A375 (cell line): Measurements from ENCODE around the gene SIGLECL1. TPM values are rescaled to one million over a fixed set of nuclear protein-coding genes. Genes with fewer than 3 reads are reported as not detected.

Source experiments
- small RNA-seq: library from RNA; depleted of rRNA; stranded (forward); fragments of <200 nt; gene quantifications from one replicate; pipeline ENCODE3, GENCODE V24; 2014
- total RNA-seq: library from RNA; depleted of rRNA; stranded (reverse); fragments of >200 nt; shearing (Covaris generic); gene quantifications from 2 replicates; pipeline ENCODE4 v1.2.3, GENCODE V29; 2014; rRNA removed

SIGLECL1 gene
- 0.32 TPM in 1 of 2 replicates, not detected in the other for total RNA-seq

DNA sequence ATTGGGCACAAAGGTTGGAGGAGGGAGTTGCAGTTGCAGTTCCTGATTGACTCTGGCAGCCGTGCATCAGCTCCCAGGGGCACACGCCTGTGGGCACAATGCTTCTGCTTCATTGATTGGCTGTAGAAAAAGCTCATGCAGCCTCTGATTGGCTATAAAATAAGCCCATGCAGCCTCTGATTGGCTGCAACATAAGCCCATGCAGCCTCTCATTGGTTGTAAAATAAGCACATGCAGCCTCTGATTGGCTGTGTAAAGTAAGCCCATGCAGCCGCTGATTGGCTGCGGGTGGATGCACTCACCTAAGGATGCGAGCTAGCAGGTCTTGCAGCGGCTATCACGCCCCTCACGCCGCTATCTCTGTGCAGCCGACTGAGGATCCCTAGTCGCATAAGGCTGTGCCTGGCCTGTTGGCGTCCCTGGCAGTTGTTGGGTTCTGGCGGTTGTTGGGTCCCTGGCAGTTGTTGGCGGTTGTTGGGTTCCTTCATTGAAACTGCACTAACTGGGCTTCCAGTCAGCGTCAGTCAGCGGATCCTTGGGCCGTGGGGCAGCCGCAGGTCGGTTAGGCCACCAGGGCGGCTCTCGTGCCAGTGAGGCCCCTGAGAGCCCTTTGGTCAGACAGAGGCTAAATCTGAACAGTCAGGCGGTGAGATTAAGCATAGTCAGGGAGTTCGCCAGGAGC lies at the start of gene SIGLECL1:
TSS of gene SIGLECL1 (plus strand) at position 295 of the 682 bp plus-strand sequence. CDS start 12,993 bp downstream, outside the sequence.

DNA sequence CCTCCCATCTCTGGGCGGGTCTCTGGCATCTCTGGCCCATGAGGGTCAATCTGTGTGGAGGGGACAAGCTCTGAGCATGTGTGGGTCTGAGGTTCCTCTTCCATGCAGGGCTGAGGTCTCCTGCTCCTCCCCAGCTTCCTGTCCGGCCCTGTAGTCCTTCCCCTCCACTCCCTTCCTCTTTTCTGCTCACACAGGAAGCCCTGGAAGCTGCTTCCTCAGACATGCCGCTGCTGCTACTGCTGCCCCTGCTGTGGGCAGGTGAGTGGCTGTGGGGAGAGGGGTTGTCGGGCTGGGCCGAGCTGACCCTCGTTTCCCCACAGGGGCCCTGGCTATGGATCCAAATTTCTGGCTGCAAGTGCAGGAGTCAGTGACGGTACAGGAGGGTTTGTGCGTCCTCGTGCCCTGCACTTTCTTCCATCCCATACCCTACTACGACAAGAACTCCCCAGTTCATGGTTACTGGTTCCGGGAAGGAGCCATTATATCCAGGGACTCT lies 25.9 kb upstream of the SIGLECL1 start, which contains the start of gene CD33:
TSS of gene CD33 (plus strand) at position 183 of the 496 bp plus-strand sequence. CDS start at position 222, 39 bp downstream.

DNA sequence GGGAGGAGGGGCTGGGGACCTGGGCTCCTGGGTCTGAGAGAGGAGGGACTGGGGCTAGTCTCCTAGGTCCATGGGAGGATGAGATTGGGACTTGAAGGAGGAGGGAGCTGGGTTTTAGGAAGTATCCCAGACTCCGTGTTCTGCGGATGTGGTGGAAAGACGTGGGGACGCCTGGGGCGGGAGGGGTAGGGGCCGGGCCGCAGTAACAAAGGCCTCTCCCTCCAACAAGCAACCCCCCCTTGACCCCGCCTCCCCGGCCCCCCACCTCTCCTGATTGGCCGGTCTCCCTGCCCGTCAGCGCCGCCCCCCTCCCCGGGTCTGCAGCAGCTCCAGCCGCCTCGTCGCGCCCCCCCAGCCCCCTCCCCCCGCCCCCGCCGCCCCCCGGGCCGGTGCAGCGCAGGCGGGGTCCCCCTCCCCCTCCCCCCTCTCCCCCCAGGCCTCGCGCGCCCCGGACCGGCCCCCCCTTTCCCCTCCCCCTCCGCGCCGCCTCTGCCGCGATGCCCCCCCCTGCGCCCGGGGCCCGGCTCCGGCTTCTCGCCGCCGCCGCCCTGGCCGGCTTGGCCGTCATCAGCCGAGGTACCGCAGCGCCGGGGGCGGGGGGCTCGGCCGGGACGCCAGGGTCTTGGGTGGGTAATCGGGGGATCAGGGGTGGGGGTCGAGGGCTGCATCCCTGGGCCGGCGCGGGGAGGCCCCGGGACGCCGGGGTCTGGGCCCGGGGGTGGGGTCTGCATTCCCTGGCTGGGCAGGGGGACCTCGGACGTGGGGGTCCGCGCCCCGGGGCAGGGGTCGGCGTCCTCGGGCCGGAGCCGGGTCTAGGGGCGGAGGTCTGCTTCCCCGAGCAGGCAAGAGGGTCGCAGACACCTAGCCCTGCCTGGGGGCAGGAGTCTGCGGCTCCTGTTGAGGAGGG lies 60.7 kb downstream of the SIGLECL1 start, which contains the start of gene IGLON5:
TSS of gene IGLON5 (plus strand) at position 294 of the 907 bp plus-strand sequence. CDS start at position 498, 204 bp downstream.

Small RNA genes lying within 50 kb of the gene (small RNA-seq; reads per million reads assigned to genes)
- gene MIR8074, result not detected

Other genes with a start within 250 kb of the SIGLECL1 start
- gene KLK8, start 249.5 kb upstream of the SIGLECL1 start, total RNA-seq, result not detected in 2 replicates
- not detected in 2 replicates for gene KLK10, start 231.4 kb upstream of the SIGLECL1 start, total RNA-seq
- not detected in 2 replicates for gene KLK11, start 224.5 kb upstream of the SIGLECL1 start, total RNA-seq
- gene KLK12, start 216.1 kb upstream of the SIGLECL1 start, total RNA-seq, result not detected in 2 replicates
- not detected in 2 replicates for gene KLK13, start 186.0 kb upstream of the SIGLECL1 start, total RNA-seq
- gene KLK14, start 168.2 kb upstream of the SIGLECL1 start, total RNA-seq, result 0.85 TPM in 1 of 2 replicates, not detected in the other
- gene CTU1, start 142.7 kb upstream of the SIGLECL1 start, total RNA-seq, result 19.1 and 20.6 TPM in 2 replicates
- 0.08 TPM in 1 of 2 replicates, not detected in the other for gene SIGLEC9, start 126.2 kb upstream of the SIGLECL1 start, total RNA-seq
- not detected in 2 replicates for gene SIGLEC7, start 108.8 kb upstream of the SIGLECL1 start, total RNA-seq
- 3.1 and 4.5 TPM in 2 replicates for gene CD33, start 26.0 kb upstream of the SIGLECL1 start, total RNA-seq
- gene IGLON5, start 60.6 kb downstream of the SIGLECL1 start, total RNA-seq, result not detected in 2 replicates
- 1.1 and 1.4 TPM in 2 replicates for gene VSIG10L, start 91.1 kb downstream of the SIGLECL1 start, total RNA-seq
- 338 and 353 TPM in 2 replicates for gene ETFB, start 115.3 kb downstream of the SIGLECL1 start, total RNA-seq
- 0.64 TPM in 1 of 2 replicates, not detected in the other for gene CLDND2, start 117.9 kb downstream of the SIGLECL1 start, total RNA-seq
- gene NKG7, start 121.6 kb downstream of the SIGLECL1 start, total RNA-seq, result not detected in 2 replicates
- not detected in 2 replicates for gene LIM2, start 136.9 kb downstream of the SIGLECL1 start, total RNA-seq
- not detected in 2 replicates for gene C19orf84, start 139.5 kb downstream of the SIGLECL1 start, total RNA-seq
- not detected in 2 replicates for gene SIGLEC10, start 166.6 kb downstream of the SIGLECL1 start, total RNA-seq
- gene SIGLEC8, start 207.4 kb downstream of the SIGLECL1 start, total RNA-seq, result not detected in 2 replicates
- not detected in 2 replicates for gene CEACAM18, start 227.5 kb downstream of the SIGLECL1 start, total RNA-seq